H1 (cell line): ENCODE measurements around the gene CGREF1. TPM values are rescaled to one million over a fixed set of nuclear protein-coding genes. Genes with fewer than 3 reads are reported as not detected.

Source experiments
- ASH2L ChIP-seq: fragments of 200-600, 300-600 bp; sonication (generic); IDR thresholded peaks from one replicate; pipeline ENCODE4 v1.7.1; 2017; ENCODE audit warnings: low read length
- ATF3 ChIP-seq: IDR thresholded peaks from 2 replicates; pipeline ENCODE4 v1.6.1; 2011; ENCODE audit warnings: low read depth, mild to moderate bottlenecking, low read length; ENCODE audit not compliant: insufficient read depth
- BACH1 ChIP-seq: IDR thresholded peaks from 2 replicates; pipeline ENCODE4 v1.6.1; 2012; ENCODE audit warnings: low read length, improper control_type of control experiment
- CREB1 ChIP-seq: IDR thresholded peaks from 2 replicates; pipeline ENCODE4 v1.6.1; 2012; ENCODE audit warnings: inconsistent platforms
- CTBP2 ChIP-seq: IDR thresholded peaks from 2 replicates; pipeline ENCODE4 v1.7.0; 2011; ENCODE audit warnings: borderline replicate concordance, mild to moderate bottlenecking, moderate library complexity, mixed read lengths, low read length; ENCODE audit not compliant: insufficient read depth, insufficient read length
- E2F6 ChIP-seq: IDR thresholded peaks from 2 replicates; pipeline ENCODE4 v1.6.1; 2012; ENCODE audit warnings: inconsistent platforms
- FOSL1 ChIP-seq: IDR thresholded peaks from 2 replicates; pipeline ENCODE4 v1.6.1; 2011; ENCODE audit warnings: mild to moderate bottlenecking, low read depth, low read length, moderate library complexity; ENCODE audit not compliant: insufficient read depth
- JUN ChIP-seq: IDR thresholded peaks from 2 replicates; pipeline ENCODE4 v1.6.1; 2011; ENCODE audit warnings: low read depth, mild to moderate bottlenecking, improper control_type of control experiment, low read length
- JUND ChIP-seq: IDR thresholded peaks from 2 replicates; pipeline ENCODE4 v1.6.1; 2011; ENCODE audit warnings: mild to moderate bottlenecking, improper control_type of control experiment, low read length
- RAD21 ChIP-seq, 2 experiments: IDR thresholded peaks in 1 of 2; conservative IDR thresholded peaks in 1 of 2; 2 replicates each; pipeline ENCODE4 v1.6.1; 2011; ENCODE audit warnings: low read depth in 2 of 2, low read length in 2 of 2, improper control_type of control experiment in 1 of 2, inconsistent platforms in 1 of 2, mild to moderate bottlenecking in 1 of 2, moderate library complexity in 1 of 2
- RBBP5 ChIP-seq: IDR thresholded peaks from 2 replicates; pipeline ENCODE4 v1.7.1; 2012; ENCODE audit warnings: low read depth, mild to moderate bottlenecking, inconsistent platforms, low read length, moderate library complexity, borderline replicate concordance
- RXRA ChIP-seq: IDR thresholded peaks from 2 replicates; pipeline ENCODE4 v1.6.1; 2011; ENCODE audit warnings: low read depth, mild to moderate bottlenecking, low read length, moderate library complexity; ENCODE audit not compliant: insufficient read depth
- SIN3A ChIP-seq, 2 experiments: IDR thresholded peaks in 1 of 2; conservative IDR thresholded peaks in 1 of 2; 2 replicates each; pipeline ENCODE4 v1.6.1; 2011 to 2012; ENCODE audit warnings: low read length in 2 of 2, improper control_type of control experiment in 1 of 2, low read depth in 1 of 2, mild to moderate bottlenecking in 1 of 2
- SP4 ChIP-seq: IDR thresholded peaks from 2 replicates; pipeline ENCODE4 v1.6.1; 2012; ENCODE audit warnings: low read length, inconsistent platforms
- SRF ChIP-seq: IDR thresholded peaks from 2 replicates; pipeline ENCODE4 v1.6.1; 2011; ENCODE audit warnings: mild to moderate bottlenecking, low read depth, low read length, moderate library complexity
- TAF7 ChIP-seq: optimal IDR thresholded peaks from 2 replicates; pipeline ENCODE3; 2011; ENCODE audit warnings: low read depth, mild to moderate bottlenecking, inconsistent platforms, low read length, moderate library complexity, borderline replicate concordance
- TEAD4 ChIP-seq: IDR thresholded peaks from 2 replicates; pipeline ENCODE4 v1.6.1; 2012; ENCODE audit warnings: low read depth, low read length, inconsistent platforms, mixed read lengths
- USF2 ChIP-seq: IDR thresholded peaks from 2 replicates; pipeline ENCODE4 v1.6.1; 2011; ENCODE audit warnings: low read length, improper control_type of control experiment
- polyA plus RNA-seq, 7 experiments: library from polyadenylated mRNA; depleted of rRNA in 3 of 7; stranded (reverse) in 5 of 7; unstranded in 2 of 7; fragments of >200 nt in 5 of 7; fragments of 200-250 nt in 2 of 7; gene quantifications; 1 replicate in 5 of 7; 2 replicates in 1 of 7; 4 replicates in 1 of 7; pipeline versions ENCODE4 v1.2.1 to v1.2.3, GENCODE V29; 2011 to 2013; ENCODE audit warnings: missing spikeins in 2 of 7, mixed read lengths in 2 of 7
- total RNA-seq: library from RNA; stranded (reverse); fragmentation: NEBNext Ultra II Directional; extraction: Animal tissue kit (Norgen Biotek cat#: 25700); gene quantifications from 2 replicates; pipeline ENCODE4 v1.2.1, GENCODE V29; 2021

CGREF1 gene
- total and polyA plus RNA-seq, 2 of the 8 experiments (the other 6 are each of a cell fraction or from before 2014, with no cell fraction given) = 2.5 to 3.4 TPM

GRCh38 chr2:27086090-27086723 is 32.7 kb downstream of the CGREF1 start (continued):
- peak; percentile 75 for TF ChIP-seq E2F6
- peak; percentile 30; the same call in 1 of the 2 replicates for TF ChIP-seq ATF3
- no peak for TF ChIP-seq TEAD4
- TF ChIP-seq TAF7 = peak; percentile 37
- peak; percentile 84 for TF ChIP-seq CTBP2
- peak; percentile 59; the same call in 1 of the 2 replicates for TF ChIP-seq RBBP5
- 0 out of 2 replicates have a peak, but pooled peaks have one; percentile 10 for TF ChIP-seq FOSL1
- TF ChIP-seq CREB1 = peak; percentile 83
- peak; percentile 50; the same call in 1 of the 2 replicates for TF ChIP-seq USF2
- peak; percentile 58 for TF ChIP-seq ASH2L
- peak; percentile 32 to 48 for TF ChIP-seq RAD21 (IDR thresholded peaks at IDR 0.05 in 1 of 2, conservative IDR thresholded peaks at IDR 0.05 in 1 of 2; ENCODE audit: low read depth in 2 of 2, low read length in 2 of 2)
- TF ChIP-seq SRF = peak; percentile 20; the same call in 1 of the 2 replicates
- TF ChIP-seq JUN = no peak
- TF ChIP-seq SP4 = no peak
- TF ChIP-seq BACH1 = peak; percentile 95
- peak in 1 of 2 experiments; percentile 31; a peak in 1 of 4 replicates for TF ChIP-seq SIN3A (conservative IDR thresholded peaks at IDR 0.05 in 1 of 2, IDR thresholded peaks at IDR 0.05 in 1 of 2; ENCODE audit: low read depth in 1 of 2, low read length in 2 of 2)
- TF ChIP-seq RXRA = no peak
- TF ChIP-seq JUND = no peak
